HL-60 (cell line): ENCODE results near the gene NOP16.

Source experiments
- CTCF ChIP-seq: IDR thresholded peaks from one replicate; pipeline ENCODE4 v1.5.1; 2011; ENCODE audit warnings: low read length, control low read depth, inconsistent platforms; ENCODE audit not compliant: insufficient read depth
- GABPA ChIP-seq: IDR thresholded peaks from 2 replicates; pipeline ENCODE4 v1.6.1; 2012; ENCODE audit warnings: low read depth
- POLR2AphosphoS5 ChIP-seq: IDR thresholded peaks from 2 replicates; pipeline ENCODE4 v1.6.1; 2012; ENCODE audit warnings: low read depth
- REST ChIP-seq: IDR thresholded peaks from 2 replicates; pipeline ENCODE4 v1.6.1; 2012; ENCODE audit warnings: low read depth; ENCODE audit not compliant: insufficient replicate concordance

- no peak for TF ChIP-seq POLR2AphosphoS5
- TF ChIP-seq CTCF: no peak
- TF ChIP-seq REST: no peak
- no peak for TF ChIP-seq GABPA
Measured at GRCh38 chr5:176360894-176361436, 27.4 kb downstream of the NOP16 start.
